Measurements from ENCODE around the gene EZH1. TPM values are rescaled to one million over a fixed set of nuclear protein-coding genes. Genes with fewer than 3 reads are reported as not detected.

The EZH1 gene
- total RNA-seq, 1 donor from 2014 or later, result 73.7 TPM

DNA sequence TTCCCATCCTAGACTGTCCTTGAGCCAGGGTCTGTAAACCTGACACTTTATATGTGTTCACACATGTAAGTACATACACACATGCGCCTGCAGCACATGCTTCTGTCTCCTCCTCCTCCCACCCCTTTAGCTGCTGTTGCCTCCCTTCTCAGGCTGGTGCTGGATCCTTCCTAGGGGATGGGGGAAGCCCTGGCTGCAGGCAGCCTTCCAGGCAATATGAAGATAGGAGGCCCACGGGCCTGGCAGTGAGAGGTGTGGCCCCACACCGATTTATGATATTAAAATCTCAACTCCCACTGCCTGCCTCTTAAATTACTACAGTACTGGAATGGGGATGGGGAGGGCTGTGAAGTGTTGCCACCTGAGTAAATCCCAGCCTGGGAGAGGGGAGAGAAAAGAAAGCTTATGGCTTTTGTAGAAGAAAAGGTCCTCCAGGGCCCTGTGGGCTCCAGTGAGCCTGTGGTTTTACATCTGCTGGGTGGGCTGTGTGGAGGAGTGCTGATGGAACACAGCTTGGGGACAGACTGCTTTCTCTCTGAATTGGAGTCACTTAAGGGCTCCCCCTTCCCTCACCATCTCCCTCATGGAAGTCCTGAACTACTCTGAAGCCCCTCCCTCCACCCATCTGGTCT lies 34.6 kb upstream of the EZH1 start:
- Histone ChIP-seq H3K9me3 (no peaks in the 10 kb centered on the region), H3K27me3 (no peaks in the 10 kb centered on the region), H3K27ac (no peak overlapping the region), H3K4me1 (peaks cover 19% of the 10 kb centered on the region), H3K4me3 (no peak overlapping the region), H3K36me3 (peaks cover 0 to 31% of the 10 kb centered on the region in 2 donors)
- intact Hi-C loops (cut with DNase I), result no loop called here
- no peak for DNase-seq (ENCODE audit: extremely low spot score in 2 of 2)
- no peak for TF ChIP-seq POLR2A (IDR thresholded peaks at IDR 0.05)
- no peak for TF ChIP-seq POLR2AphosphoS5 (IDR thresholded peaks at IDR 0.05; ENCODE audit: insufficient read depth in 1 of 2, low read depth in 1 of 2)
- TF ChIP-seq, protein P1, sequence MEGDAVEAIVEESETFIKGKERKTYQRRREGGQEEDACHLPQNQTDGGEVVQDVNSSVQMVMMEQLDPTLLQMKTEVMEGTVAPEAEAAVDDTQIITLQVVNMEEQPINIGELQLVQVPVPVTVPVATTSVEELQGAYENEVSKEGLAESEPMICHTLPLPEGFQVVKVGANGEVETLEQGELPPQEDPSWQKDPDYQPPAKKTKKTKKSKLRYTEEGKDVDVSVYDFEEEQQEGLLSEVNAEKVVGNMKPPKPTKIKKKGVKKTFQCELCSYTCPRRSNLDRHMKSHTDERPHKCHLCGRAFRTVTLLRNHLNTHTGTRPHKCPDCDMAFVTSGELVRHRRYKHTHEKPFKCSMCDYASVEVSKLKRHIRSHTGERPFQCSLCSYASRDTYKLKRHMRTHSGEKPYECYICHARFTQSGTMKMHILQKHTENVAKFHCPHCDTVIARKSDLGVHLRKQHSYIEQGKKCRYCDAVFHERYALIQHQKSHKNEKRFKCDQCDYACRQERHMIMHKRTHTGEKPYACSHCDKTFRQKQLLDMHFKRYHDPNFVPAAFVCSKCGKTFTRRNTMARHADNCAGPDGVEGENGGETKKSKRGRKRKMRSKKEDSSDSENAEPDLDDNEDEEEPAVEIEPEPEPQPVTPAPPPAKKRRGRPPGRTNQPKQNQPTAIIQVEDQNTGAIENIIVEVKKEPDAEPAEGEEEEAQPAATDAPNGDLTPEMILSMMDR (IDR thresholded peaks at IDR 0.05), result no peak

DNA sequence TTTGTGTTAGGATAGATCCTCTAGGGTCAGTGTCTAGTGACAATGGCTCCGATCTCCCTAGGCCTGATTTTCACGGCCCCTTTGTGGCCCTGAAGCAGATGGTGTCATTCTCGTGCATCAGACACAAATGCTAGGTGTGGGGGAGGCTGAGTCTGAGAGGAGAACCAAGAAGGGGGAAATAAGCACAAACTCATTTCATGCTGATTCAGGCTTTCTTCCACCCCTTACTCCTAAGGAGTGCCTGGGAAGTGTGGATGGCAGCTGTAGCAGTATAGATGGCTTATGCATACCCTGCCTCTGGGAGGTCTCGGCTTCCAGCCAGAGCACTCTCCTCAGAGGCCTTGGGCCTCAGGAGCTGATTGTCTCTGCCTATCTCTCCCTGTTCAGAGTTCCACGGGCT lies 33.7 kb upstream of the EZH1 start:
- Histone ChIP-seq H3K27me3 (no peaks in the 10 kb centered on the region), H3K27ac (no peak overlapping the region), H3K9me3 (no peaks in the 10 kb centered on the region), H3K36me3 (peaks cover 0 to 31% of the 10 kb centered on the region in 2 donors), H3K4me3 (no peak overlapping the region), H3K4me1 (peaks cover 26% of the 10 kb centered on the region)
- DNase-seq (ENCODE audit: extremely low spot score in 2 of 2), result no peak
- intact Hi-C loops (cut with DNase I), result no loop called here
- TF ChIP-seq, protein P1 (IDR thresholded peaks at IDR 0.05), result no peak
- no peak for TF ChIP-seq POLR2AphosphoS5 (IDR thresholded peaks at IDR 0.05; ENCODE audit: insufficient read depth in 1 of 2, low read depth in 1 of 2)
- TF ChIP-seq POLR2A (IDR thresholded peaks at IDR 0.05), result no peak

DNA sequence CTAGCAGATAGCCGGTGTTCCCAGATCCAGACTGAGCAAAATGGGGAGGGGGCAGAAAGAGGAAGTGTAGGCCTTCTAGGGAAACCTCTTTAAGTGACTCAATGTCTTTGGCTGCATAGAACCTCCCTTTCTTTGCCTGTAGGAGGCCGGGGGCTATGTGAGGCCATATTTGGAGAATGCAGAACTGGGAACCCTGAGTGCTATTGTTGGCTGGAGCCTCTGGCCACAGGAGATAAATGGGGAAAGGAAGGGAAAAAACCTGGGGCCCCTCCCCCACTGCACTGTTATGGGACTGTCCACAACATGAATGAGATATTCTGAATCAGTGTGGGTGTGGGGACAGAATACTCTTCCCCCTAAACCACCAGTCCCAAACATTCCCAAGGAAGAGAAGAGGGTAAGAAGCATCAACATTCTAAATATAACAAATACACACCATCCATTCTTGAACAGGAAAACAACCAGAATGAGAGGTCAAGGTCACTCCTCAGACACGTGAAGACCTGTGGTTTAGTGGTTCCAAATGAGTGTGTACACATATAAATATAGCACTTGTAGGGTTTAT lies 30.8 kb upstream of the EZH1 start:
- peaks cover 21% of the 10 kb centered on the region for H3K4me1 ChIP-seq

DNA sequence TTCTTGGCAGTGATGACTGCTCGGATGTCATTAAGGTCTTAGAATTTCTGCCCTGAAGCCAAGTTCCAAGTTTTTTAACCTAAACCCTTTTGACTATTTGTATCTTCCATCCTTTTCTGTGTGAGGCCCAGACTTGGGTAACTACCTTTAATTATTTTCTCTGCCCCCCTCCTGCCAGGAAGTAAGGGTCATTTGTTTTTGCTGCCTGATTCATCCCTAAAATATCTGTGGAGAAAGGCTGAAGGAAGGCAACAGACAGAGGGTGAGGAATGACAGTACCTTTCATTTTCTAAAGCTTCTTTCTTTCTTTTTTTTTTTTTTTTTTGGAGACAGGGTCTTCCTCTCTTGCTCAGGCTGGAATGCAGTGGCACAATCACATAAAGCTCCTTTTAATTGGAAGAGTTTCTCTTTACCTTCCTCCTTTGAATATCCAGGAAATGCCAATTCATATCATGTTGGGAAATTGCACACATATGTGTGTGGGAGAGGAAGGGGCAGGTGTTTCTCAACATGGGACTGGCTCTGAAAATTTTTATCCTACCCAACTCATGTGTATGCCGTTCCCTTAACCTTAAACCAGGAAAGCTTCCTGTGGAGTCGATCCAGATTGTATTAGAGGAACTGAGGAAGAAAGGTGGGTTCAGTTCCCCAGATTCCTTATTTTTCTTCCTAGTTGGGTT lies 29.4 kb upstream of the EZH1 start:
- DNase-seq (ENCODE audit: extremely low spot score in 2 of 2), result no peak
- Histone ChIP-seq H3K36me3 (peaks cover 0 to 31% of the 10 kb centered on the region in 2 donors), H3K4me1 (peaks cover 16% of the 10 kb centered on the region), H3K27me3 (no peaks in the 10 kb centered on the region), H3K4me3 (peak overlapping the region; percentile 75 to 78), H3K27ac (peak overlapping the region; percentile 85), H3K9me3 (no peaks in the 10 kb centered on the region)
- intact Hi-C loops (cut with DNase I), result no loop called here
- no peak for TF ChIP-seq POLR2A (IDR thresholded peaks at IDR 0.05)
- TF ChIP-seq, protein P1 (IDR thresholded peaks at IDR 0.05), result no peak
- no peak for TF ChIP-seq POLR2AphosphoS5 (IDR thresholded peaks at IDR 0.05; ENCODE audit: insufficient read depth in 1 of 2, low read depth in 1 of 2)

More for the DNA sequence above, 30.8 kb upstream of the EZH1 start:
- H3K27me3 ChIP-seq, result no peaks in the 10 kb centered on the region
- H3K4me3 ChIP-seq, result no peak overlapping the region
- no peaks in the 10 kb centered on the region for H3K9me3 ChIP-seq
- intact Hi-C loops (cut with DNase I), result no loop called here
- H3K36me3 ChIP-seq, result peaks cover 0 to 31% of the 10 kb centered on the region in 2 donors
- no peak for TF ChIP-seq POLR2A (IDR thresholded peaks at IDR 0.05)
- TF ChIP-seq, protein P1 (IDR thresholded peaks at IDR 0.05), result no peak
- no peak for TF ChIP-seq POLR2AphosphoS5 (IDR thresholded peaks at IDR 0.05; ENCODE audit: insufficient read depth in 1 of 2, low read depth in 1 of 2)
- no peak overlapping the region for H3K27ac ChIP-seq
- no peak for DNase-seq (ENCODE audit: extremely low spot score in 2 of 2)
